NCI-H524 (cell line): ENCODE data around the gene ZNF385A.

Experiments used
- DNase-seq, 2 experiments: peaks; one replicate each; lab custom pipeline; 2025; lab: John Stamatoyannopoulos, UW

ZNF385A gene

GRCh38 chr12:54392485-54393206 lies 8.1 kb upstream of the ZNF385A start:
- DNase-seq, result peak; percentile 22 to 57

GRCh38 chr12:54390668-54391551 lies 6.4 kb upstream of the ZNF385A start:
- DNase-seq, result peak; percentile 30 to 68

GRCh38 chr12:54390176-54390667 lies 5.7 kb upstream of the ZNF385A start:
- peak in 1 of 2 experiments; percentile 18 for DNase-seq

- no peak for DNase-seq
Observed at GRCh38 chr12:54389607-54390175, 5.2 kb upstream of the ZNF385A start.

- DNase-seq, result no peak
Observed at GRCh38 chr12:54389134-54389508, 4.6 kb upstream of the ZNF385A start.

- DNase-seq, result no peak
Observed at GRCh38 chr12:54388237-54389133, 4.0 kb upstream of the ZNF385A start.

- no peak for DNase-seq
Observed at GRCh38 chr12:54387114-54387467, 2.6 kb upstream of the ZNF385A start.

GRCh38 chr12:54386403-54387113 lies 2.0 kb upstream of the ZNF385A start:
- DNase-seq, result no peak

GRCh38 chr12:54385251-54385914 lies 850 bp upstream of the ZNF385A start:
- DNase-seq, result peak; percentile 45 to 68

- no peak for DNase-seq
Observed at GRCh38 chr12:54383041-54383609, 1.4 kb downstream of the ZNF385A start.

GRCh38 chr12:54381136-54381535 lies 3.4 kb downstream of the ZNF385A start:
- DNase-seq, result no peak

- peak; percentile 64 to 78 for DNase-seq
Observed at GRCh38 chr12:54379398-54380201, 4.9 kb downstream of the ZNF385A start.

- DNase-seq, result no peak
Observed at GRCh38 chr12:54378796-54379397, 5.6 kb downstream of the ZNF385A start.

GRCh38 chr12:54377797-54378515 lies 6.6 kb downstream of the ZNF385A start:
- no peak for DNase-seq

GRCh38 chr12:54377007-54377406 lies 7.5 kb downstream of the ZNF385A start:
- DNase-seq, result no peak

- no peak for DNase-seq
Observed at GRCh38 chr12:54376596-54376995, 7.9 kb downstream of the ZNF385A start.

- no peak for DNase-seq
Observed at GRCh38 chr12:54375259-54375579, 9.3 kb downstream of the ZNF385A start.

- DNase-seq, result peak in 1 of 2 experiments; percentile 41
Observed at GRCh38 chr12:54374562-54375258, 9.8 kb downstream of the ZNF385A start.
